Measurements from ENCODE around the gene KIF3C. TPM values are rescaled to one million over a fixed set of nuclear protein-coding genes. Genes with fewer than 3 reads are reported as not detected.
A peak's percentile ranks its signal among the peaks of the same experiment; 100 is the strongest.
"Not testable (repeated sequence)": the region's sequence is repeated elsewhere in the genome, so short reads cannot be mapped to it uniquely, and the experiment has no call there.

KIF3C gene
- 1 to 10 TPM; 7.0 to 7.5 TPM for total RNA-seq

DNA sequence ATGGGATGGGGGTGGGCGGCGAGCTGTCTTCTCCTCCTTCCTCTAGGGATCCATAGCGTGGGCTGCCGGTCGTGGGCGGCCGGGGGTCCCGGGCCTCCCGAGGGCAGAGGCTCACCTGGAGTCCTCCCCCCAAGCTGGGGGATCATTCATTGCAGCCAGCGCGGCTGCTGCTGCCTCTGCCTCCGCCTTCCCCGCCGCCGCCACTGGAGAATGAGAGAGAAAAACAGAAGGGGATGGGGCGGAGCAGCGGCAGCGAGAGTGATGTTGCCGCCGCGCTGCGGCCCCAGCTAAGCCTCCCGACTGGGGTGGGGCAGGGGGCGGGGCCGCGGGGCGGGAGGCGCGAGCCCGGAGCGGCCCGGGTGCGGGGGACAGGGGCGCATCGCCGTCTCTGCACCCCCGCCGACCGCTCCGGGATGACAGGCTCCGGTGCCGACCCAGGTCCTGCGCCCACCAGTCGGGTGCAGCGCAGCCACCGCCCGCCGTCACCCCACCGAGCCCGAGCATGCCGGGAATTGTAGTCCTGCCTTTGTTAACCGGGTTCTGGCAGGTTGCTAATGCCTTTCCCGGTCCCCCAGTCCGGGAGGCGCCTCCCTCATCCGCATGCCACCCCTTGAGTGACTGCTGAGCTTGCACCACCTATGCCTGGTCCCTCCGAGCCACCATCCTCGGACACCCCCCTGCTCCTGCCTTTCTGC is at the start of gene KIF3C:
TSS of gene KIF3C (minus strand) at position 225 of the 695 bp plus-strand sequence. CDS start 580 bp downstream, outside the sequence.
- H3K27ac Mint-ChIP-seq = peak within 1 kb of the TSS; percentile 85
- DNase-seq = peak; percentile 82
- no peaks in the 10 kb centered on the region for H3K9me3 Mint-ChIP-seq
- H3K4me1 Mint-ChIP-seq = peaks cover 17% of the 10 kb centered on the region
- ChIA-PET CTCF (interaction anchor here (0.9 to 2.0 kb wide), 5 partner anchors 9 to 202 kb away, joined by 3 to 6 read pairs (median 3); no protein-coding TSS in a partner anchor), POLR2A (no interaction called here)
- H3K27me3 Mint-ChIP-seq = no peaks in the 10 kb centered on the region
- H3K36me3 Mint-ChIP-seq (ENCODE audit: low read depth) = no peaks in the 10 kb centered on the region
- H3K4me3 Mint-ChIP-seq = peak within 1 kb of the TSS; percentile 84

DNA sequence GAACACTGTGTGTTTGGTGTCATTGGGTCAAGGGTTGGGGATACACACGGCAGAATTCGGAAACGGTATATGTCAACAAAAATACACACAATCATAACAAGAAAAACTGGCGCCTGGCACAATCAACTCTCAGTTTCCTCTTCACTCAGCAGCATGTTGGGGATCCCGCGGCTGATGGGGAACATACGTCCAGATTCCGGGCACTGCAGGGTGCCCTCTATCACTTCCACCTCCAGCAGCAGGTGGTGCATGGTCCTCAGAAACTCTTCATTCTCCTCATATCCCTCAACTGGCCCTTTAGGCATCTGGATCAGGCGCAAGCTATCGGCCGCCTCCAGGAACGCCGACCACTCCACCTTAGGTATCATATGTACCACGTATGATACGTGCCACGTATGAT is 45.8 kb upstream of the KIF3C start:
- H3K9me3 Mint-ChIP-seq; H3K4me3 Mint-ChIP-seq; H3K36me3 Mint-ChIP-seq (ENCODE audit: low read depth); H3K4me1 Mint-ChIP-seq; POLR2A ChIA-PET; H3K27me3 Mint-ChIP-seq; CTCF ChIA-PET; H3K27ac Mint-ChIP-seq; DNase-seq: not testable (repeated sequence)

DNA sequence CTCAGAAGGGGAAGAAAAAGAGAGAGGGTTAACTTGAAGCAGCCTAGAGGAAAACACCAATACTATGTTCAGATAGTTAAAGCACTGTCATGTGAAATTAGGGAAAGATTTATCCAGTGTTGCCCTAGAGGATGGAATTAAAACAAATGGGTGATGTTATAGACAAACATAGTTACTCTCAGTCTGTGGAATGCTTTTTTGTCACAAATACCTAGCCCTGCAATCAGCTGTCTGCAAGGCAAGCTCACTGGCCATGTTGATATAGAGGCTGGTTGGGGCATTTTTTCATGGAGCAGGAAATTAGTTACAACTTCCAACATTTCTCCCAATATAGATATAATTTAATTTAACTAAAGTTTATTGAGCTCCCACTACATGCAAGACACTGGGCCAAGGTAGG is 43.2 kb upstream of the KIF3C start:
- CTCF ChIA-PET = interaction anchor here (0.6 to 1.8 kb wide), 5 partner anchors 10 to 322 kb away, joined by 3 to 4 read pairs (median 3); no protein-coding TSS in a partner anchor
- POLR2A ChIA-PET = no interaction called here
- Mint-ChIP-seq H3K4me1 (no peaks in the 10 kb centered on the region), H3K4me3 (no peak overlapping the region), H3K9me3 (no peaks in the 10 kb centered on the region), H3K36me3 (ENCODE audit: low read depth) (no peaks in the 10 kb centered on the region), H3K27ac (no peak overlapping the region), H3K27me3 (no peaks in the 10 kb centered on the region)
- no peak for DNase-seq

DNA sequence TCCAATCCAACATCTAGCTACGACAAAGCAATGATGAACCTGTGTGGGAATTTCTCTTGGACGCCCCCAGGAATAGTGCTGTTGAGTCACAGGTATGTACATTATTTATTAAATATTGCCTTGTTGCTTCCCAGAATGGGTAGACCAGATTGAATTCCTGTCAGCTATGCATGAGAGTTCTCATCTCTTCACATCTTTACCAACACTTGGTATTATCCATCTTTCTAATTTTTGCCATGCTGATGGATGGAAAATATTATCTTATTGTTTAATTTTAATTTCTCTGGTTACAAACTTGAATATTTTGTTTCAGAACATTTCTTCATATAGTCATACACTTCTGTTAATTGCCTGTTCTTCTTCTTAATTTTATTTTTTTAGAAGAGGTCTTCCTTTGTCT is 42.0 kb upstream of the KIF3C start:
- POLR2A ChIA-PET = no interaction called here
- CTCF ChIA-PET = interaction anchor here (1.2 to 1.8 kb wide), 3 partner anchors 9 to 17 kb away, joined by 3 to 4 read pairs (median 3); no protein-coding TSS in a partner anchor
- Mint-ChIP-seq H3K36me3 (ENCODE audit: low read depth) (no peaks in the 10 kb centered on the region), H3K4me1 (no peaks in the 10 kb centered on the region), H3K9me3 (no peaks in the 10 kb centered on the region), H3K4me3 (no peak overlapping the region), H3K27ac (no peak overlapping the region), H3K27me3 (no peaks in the 10 kb centered on the region)
- no peak for DNase-seq

DNA sequence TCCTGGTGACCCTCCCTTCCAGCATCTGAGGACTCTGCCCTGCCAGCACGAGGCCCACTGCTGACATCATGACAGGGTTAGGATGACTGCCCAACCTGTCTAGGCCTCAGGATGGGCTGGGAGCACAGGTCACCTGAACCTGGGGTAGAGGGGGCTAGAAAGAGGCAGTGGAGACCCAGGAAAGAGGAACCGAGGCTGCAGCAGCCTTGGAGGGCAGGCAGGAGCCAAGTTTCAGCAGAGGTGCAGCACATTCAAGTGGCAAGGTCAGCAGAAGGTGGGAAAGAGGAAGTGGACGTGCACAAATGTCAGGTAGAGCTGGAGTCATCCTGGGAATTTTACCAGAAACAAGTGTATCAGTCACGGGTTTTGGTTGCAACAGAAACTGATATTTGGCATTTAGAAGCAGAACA is 37.9 kb upstream of the KIF3C start:
- CTCF ChIA-PET = interaction anchor here (1.4 kb wide), 1 partner anchor 9 kb away, joined by 6 read pairs; no protein-coding TSS in a partner anchor
- Mint-ChIP-seq H3K27ac (no peak overlapping the region), H3K36me3 (ENCODE audit: low read depth) (no peaks in the 10 kb centered on the region), H3K9me3 (no peaks in the 10 kb centered on the region), H3K27me3 (no peaks in the 10 kb centered on the region), H3K4me1 (peaks cover 3% of the 10 kb centered on the region), H3K4me3 (no peak overlapping the region)
- POLR2A ChIA-PET = no interaction called here
- no peak for DNase-seq

DNA sequence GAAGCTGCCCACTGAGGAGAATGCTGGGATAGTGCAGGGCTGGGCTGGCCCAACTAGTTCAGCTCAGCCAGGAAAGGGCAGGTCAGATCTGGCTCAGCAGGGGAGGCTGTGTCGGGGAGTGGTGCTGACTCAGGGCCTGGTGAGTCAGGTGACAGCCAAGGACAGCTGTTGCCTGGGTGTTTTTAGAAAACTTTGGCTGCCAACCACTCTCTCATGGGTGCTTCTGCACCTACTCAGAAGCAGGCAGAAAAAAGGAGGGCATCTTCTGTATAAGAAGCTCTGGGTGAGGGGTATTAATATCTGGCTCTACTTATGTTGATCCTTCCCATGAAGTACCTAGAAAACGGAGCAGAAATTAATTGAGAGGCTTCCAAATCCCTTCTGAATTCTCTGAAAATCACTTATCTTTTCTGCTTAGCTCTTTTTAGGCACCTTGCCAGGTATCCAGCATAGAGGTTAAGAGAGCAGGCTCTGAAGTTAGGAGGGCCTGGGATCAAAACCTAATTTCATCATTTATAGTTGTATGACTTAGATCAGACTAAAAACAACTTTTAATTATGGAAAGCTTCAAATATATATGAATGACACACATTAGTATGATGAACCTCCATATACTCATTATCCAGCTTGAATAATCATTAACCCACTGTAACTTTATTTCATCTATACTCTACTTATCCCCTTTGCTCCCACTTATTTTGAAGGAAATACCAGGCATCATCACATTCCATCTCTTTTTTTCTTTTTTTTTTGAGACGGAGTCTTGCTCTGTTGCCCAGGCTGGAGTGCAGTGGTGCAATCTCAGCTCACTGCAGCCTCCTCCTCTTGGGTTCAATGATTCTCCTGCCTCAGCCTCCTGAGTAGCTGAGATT is 36.1 kb upstream of the KIF3C start:
- peaks cover 3% of the 10 kb centered on the region for H3K4me1 Mint-ChIP-seq
- ChIA-PET CTCF (interaction anchor here (0.6 to 1.6 kb wide), 6 partner anchors 11 to 616 kb away, joined by 3 to 7 read pairs (median 4); no protein-coding TSS in a partner anchor), POLR2A (no interaction called here)
- no peaks in the 10 kb centered on the region for H3K27me3 Mint-ChIP-seq
- peak; percentile 10 for DNase-seq
- H3K36me3 Mint-ChIP-seq (ENCODE audit: low read depth) = no peaks in the 10 kb centered on the region
- H3K27ac Mint-ChIP-seq = no peak overlapping the region
- no peaks in the 10 kb centered on the region for H3K9me3 Mint-ChIP-seq
- H3K4me3 Mint-ChIP-seq = no peak overlapping the region

DNA sequence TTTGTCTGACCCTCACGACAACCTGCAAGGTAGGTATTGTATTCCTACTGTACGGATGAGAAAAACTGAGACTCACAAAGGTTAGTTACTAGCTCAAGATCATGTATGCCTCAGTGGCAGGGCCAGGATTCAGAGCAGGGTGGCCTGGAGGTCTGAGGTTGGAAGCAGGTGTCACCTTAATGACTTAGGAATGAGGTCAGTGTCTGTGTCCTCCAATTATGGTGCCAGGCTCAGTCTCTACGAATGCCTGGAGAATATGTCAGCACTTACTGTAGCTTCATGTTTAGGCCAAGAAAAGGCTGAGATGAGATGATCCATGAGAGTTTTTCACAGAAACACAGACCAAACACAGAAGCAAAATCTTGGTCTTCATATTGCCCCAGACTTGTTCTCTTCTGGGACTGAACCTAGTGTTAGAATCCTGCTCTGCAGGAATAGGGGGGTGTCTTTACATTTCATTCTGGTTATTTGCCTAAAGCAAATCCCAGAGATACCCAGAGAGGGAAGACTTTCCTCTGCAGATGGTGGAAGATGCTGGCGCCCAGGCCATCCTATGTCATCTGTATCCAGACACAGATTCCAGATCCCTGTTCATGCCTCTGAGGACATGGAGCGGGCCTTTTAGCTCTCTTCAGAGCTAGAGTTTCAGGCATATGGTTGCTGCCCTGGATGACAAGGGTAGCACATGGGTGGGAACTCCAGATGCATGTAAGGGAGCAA is 35.3 kb upstream of the KIF3C start:
- peaks cover 3% of the 10 kb centered on the region for H3K4me1 Mint-ChIP-seq
- H3K27me3 Mint-ChIP-seq = no peaks in the 10 kb centered on the region
- H3K36me3 Mint-ChIP-seq (ENCODE audit: low read depth) = no peaks in the 10 kb centered on the region
- H3K27ac Mint-ChIP-seq = no peak overlapping the region
- ChIA-PET CTCF (interaction anchor here (0.9 to 1.6 kb wide), 3 partner anchors 26 to 326 kb away, joined by 3 to 7 read pairs (median 5); no protein-coding TSS in a partner anchor), POLR2A (no interaction called here)
- no peaks in the 10 kb centered on the region for H3K9me3 Mint-ChIP-seq
- no peak for DNase-seq
- no peak overlapping the region for H3K4me3 Mint-ChIP-seq

DNA sequence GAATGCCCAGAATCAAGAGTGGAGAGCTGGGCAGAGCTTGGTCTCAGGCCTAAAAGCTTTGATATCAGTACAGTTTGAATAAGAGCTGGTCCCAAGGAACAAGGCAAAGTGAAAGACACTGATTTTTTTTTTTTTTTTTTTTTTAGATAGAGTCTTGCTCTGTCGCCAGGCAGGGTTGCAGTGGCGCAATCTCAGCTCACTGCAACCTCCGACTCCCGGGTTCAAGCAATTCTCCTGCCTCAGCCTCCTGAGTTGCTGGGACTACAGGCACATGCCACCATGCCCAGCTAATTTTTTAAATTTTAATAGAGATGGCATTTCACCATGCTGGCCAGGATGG is 34.4 kb upstream of the KIF3C start:
- H3K9me3 Mint-ChIP-seq; H3K4me3 Mint-ChIP-seq; H3K36me3 Mint-ChIP-seq (ENCODE audit: low read depth); POLR2A ChIA-PET; DNase-seq; H3K4me1 Mint-ChIP-seq; H3K27me3 Mint-ChIP-seq; H3K27ac Mint-ChIP-seq: not testable (repeated sequence)
- CTCF ChIA-PET = interaction anchor here (0.5 to 2.0 kb wide), 2 partner anchors 12 to 82 kb away, joined by 6 to 7 read pairs; no protein-coding TSS in a partner anchor

DNA sequence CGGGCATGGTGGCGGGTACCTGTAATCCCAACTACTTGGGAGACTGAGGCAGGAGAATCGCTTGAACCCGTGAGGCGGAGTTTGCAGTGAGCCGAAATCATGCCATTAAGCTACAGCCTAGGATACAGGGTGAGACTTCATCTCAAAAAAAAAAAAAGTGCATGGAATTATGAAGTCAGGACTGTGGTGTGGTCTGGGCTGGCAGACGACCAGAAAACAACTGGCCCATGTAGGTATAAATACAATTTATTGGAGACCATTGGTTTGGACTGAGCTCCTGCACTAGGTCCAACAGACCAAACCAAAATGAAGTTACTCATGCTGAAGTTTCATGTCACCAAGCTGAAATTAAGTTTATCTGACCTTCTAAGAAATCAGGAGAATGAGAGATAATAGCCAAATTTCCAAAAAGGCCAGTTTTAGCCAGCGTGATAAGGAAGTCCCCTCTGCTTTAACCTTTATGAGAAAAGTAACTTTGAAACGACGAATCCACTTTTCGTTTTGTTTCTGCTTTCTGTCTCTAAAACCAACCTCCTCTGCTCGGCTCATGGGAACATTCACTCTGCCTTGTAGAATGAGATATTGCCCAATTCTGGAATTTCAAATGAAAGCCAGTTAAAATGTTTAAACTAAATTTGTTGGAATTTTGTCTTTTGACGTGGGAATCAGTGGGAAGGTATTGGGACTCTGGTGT is 33.9 kb upstream of the KIF3C start:
- Mint-ChIP-seq H3K27me3 (no peaks in the 10 kb centered on the region), H3K9me3 (no peaks in the 10 kb centered on the region), H3K4me3 (no peak overlapping the region), H3K36me3 (ENCODE audit: low read depth) (no peaks in the 10 kb centered on the region), H3K27ac (no peak overlapping the region), H3K4me1 (peaks cover 3% of the 10 kb centered on the region)
- CTCF ChIA-PET = interaction anchor here (0.6 to 2.0 kb wide), 2 partner anchors 11 to 36 kb away, joined by 4 to 7 read pairs; no protein-coding TSS in a partner anchor
- DNase-seq = no peak
- POLR2A ChIA-PET = no interaction called here

DNA sequence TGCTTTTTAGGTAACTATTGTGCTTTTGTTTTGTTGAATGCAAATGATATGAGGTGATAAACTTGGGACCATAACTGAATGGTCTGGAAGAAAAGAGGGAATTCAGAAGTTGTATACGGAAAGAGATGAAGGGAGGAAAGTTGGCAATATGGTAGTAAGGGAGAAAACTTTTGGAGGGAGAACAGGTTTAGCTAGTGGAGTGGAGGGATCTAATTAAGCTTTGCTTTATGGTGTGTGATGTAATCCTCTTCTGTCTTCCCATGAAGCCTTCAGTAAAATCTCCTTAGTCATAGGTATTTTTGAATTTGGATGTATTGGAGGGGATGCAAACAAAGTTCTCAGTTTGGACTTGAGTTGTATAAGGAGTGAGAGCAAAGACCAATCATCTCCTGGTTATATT is 31.4 kb upstream of the KIF3C start:
- Mint-ChIP-seq H3K27me3 (no peaks in the 10 kb centered on the region), H3K9me3 (peaks cover 4% of the 10 kb centered on the region), H3K4me1 (peaks cover 5% of the 10 kb centered on the region), H3K4me3 (no peak overlapping the region), H3K27ac (no peak overlapping the region), H3K36me3 (ENCODE audit: low read depth) (no peaks in the 10 kb centered on the region)
- ChIA-PET CTCF (interaction anchor here (0.7 kb wide), 1 partner anchor 28 kb away, joined by 4 read pairs; no protein-coding TSS in a partner anchor), POLR2A (no interaction called here)
- DNase-seq = no peak

DNA sequence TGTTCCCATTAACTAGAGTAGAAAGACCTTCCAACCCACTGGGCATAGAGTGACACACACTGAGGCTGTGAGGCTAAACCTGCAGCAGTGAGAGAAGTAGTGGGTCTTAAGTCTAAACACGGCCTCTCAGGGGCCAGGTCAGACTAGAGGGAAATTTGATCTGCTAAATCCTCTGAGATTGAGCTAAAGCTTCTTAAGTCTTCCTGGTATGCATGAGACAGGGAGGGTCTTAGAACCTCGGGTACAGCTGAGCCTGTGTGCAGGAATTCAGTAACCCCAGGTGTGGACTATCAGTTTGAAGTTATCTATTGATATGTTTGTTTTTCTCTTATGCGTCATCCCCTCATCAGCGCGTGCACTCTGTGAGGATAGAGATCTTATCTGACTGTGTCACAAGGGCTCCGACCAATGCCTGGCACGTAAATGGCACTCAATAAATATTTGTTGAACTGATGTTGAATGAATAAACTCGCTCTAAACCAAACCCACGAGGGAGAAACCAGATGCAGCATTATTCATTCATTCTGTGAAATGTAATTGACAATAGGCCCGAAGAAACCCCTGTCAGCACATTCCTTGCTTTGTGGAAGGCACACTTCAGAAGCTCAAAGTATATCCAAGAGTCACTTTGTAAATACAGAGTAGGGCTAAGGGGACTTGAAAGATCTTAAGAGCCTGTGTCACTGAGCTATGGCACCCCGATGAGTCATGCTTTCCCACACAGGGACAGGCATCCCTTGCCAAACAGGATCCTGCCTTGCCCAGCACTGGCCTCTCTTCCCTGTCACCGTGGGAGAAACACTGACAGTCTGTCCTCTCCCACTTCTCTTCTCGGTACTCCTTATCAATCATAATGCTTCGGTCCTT is 29.9 kb upstream of the KIF3C start:
- H3K9me3 Mint-ChIP-seq = peaks cover 4% of the 10 kb centered on the region
- H3K27ac Mint-ChIP-seq = no peak overlapping the region
- CTCF ChIA-PET = interaction anchor here (0.9 to 2.0 kb wide), 2 partner anchors 9 to 172 kb away, joined by 3 to 6 read pairs; no protein-coding TSS in a partner anchor
- H3K27me3 Mint-ChIP-seq = no peaks in the 10 kb centered on the region
- DNase-seq = no peak
- no peak overlapping the region for H3K4me3 Mint-ChIP-seq
- H3K36me3 Mint-ChIP-seq (ENCODE audit: low read depth) = no peaks in the 10 kb centered on the region
- H3K4me1 Mint-ChIP-seq = peaks cover 1% of the 10 kb centered on the region
- POLR2A ChIA-PET = no interaction called here
